Stimulated activated CD8-positive, alpha-beta memory T cell treated with anti-CD3 and anti-CD28 coated beads, Interleukin-2, amount 100 ng/mL, for 1 hour (primary cell): ENCODE results near the gene VIL1.
A peak's percentile ranks its signal among the peaks of the same experiment; 100 is the strongest.

Source experiments
- DNase-seq, 2 donors: peaks; one replicate each; pipeline ENCODE4 v3.0.0-alpha.2; 2020; ENCODE audit warnings: low read depth in 2 of 2

Gene VIL1

GRCh38 chr2:218395090-218395444 lies 23.9 kb upstream of the VIL1 start:
- DNase-seq, result no peak

GRCh38 chr2:218395456-218395825 lies 23.5 kb upstream of the VIL1 start:
- DNase-seq, result no peak

- peak; percentile 84 to 89 for DNase-seq
Measured at GRCh38 chr2:218395826-218396687, 22.9 kb upstream of the VIL1 start.

GRCh38 chr2:218396688-218397462 lies 22.0 kb upstream of the VIL1 start:
- peak; percentile 52 to 64 for DNase-seq

GRCh38 chr2:218397463-218397819 lies 21.5 kb upstream of the VIL1 start:
- no peak for DNase-seq

GRCh38 chr2:218397820-218398436 lies 21.0 kb upstream of the VIL1 start:
- no peak for DNase-seq

- peak in 1 of 2 donors; percentile 45 for DNase-seq
Measured at GRCh38 chr2:218398437-218399390, 20.2 kb upstream of the VIL1 start.

- peak; percentile 88 to 91 for DNase-seq
Measured at GRCh38 chr2:218399391-218400166, 19.3 kb upstream of the VIL1 start, which contains the start of gene CTDSP1. Gene CTDSP1, plus strand, starts transcription at chr2:218399868. Its CDS starts 223 bp downstream, at chr2:218400091.

GRCh38 chr2:218400167-218400929 lies 18.6 kb upstream of the VIL1 start:
- no peak for DNase-seq

GRCh38 chr2:218400930-218401881 lies 17.7 kb upstream of the VIL1 start:
- no peak for DNase-seq

- DNase-seq, result no peak
Measured at GRCh38 chr2:218401890-218402289, 17.0 kb upstream of the VIL1 start.

GRCh38 chr2:218402491-218402901 lies 16.4 kb upstream of the VIL1 start:
- DNase-seq, result no peak

- no peak for DNase-seq
Measured at GRCh38 chr2:218402911-218403411, 16.0 kb upstream of the VIL1 start.

GRCh38 chr2:218403810-218404209 lies 15.1 kb upstream of the VIL1 start:
- DNase-seq, result no peak

GRCh38 chr2:218404351-218405085 lies 14.4 kb upstream of the VIL1 start:
- DNase-seq, result no peak

- no peak for DNase-seq
Measured at GRCh38 chr2:218405086-218405745, 13.7 kb upstream of the VIL1 start.

- no peak for DNase-seq
Measured at GRCh38 chr2:218405746-218406208, 13.1 kb upstream of the VIL1 start.
